ENCODE measurements around the gene ODR4.

DNA sequence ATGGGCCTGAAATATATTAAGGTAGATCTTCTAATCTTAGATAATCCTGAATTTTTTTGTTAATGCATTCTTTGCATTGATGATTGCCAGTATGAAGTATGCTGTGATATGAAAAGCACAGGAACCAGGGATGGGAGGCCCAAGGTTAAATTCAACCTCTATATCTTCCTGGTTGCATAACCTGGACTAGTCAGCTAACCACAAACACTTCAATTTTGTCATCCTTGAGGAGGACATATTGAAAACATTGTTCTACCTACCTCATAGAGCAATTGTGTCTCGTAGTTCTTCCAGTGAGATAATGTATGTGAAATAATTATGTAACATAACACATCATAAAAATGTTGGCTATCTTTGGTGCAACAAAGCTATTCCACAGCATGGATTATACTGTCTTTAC, 59.7 kb downstream of the ODR4 start:
- TF ChIP-seq, protein P1, sequence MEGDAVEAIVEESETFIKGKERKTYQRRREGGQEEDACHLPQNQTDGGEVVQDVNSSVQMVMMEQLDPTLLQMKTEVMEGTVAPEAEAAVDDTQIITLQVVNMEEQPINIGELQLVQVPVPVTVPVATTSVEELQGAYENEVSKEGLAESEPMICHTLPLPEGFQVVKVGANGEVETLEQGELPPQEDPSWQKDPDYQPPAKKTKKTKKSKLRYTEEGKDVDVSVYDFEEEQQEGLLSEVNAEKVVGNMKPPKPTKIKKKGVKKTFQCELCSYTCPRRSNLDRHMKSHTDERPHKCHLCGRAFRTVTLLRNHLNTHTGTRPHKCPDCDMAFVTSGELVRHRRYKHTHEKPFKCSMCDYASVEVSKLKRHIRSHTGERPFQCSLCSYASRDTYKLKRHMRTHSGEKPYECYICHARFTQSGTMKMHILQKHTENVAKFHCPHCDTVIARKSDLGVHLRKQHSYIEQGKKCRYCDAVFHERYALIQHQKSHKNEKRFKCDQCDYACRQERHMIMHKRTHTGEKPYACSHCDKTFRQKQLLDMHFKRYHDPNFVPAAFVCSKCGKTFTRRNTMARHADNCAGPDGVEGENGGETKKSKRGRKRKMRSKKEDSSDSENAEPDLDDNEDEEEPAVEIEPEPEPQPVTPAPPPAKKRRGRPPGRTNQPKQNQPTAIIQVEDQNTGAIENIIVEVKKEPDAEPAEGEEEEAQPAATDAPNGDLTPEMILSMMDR (conservative IDR thresholded peaks at IDR 0.05), result no peak
- no peak for TF ChIP-seq EZH2 (IDR thresholded peaks at IDR 0.05; ENCODE audit: low read depth)
